GM15510 (cell line): Measurements from ENCODE around the gene DNMT1.

Source experiments
- POLR2A ChIP-seq: IDR thresholded peaks from 3 replicates; pipeline ENCODE4 v1.6.1; 2011; ENCODE audit warnings: borderline replicate concordance; ENCODE audit not compliant: insufficient read length; ENCODE audit errors: extremely low read depth

Gene DNMT1

GRCh38 chr19:10226021-10226375 lies 31.2 kb upstream of the DNMT1 start:
- no peak for TF ChIP-seq POLR2A

- TF ChIP-seq POLR2A = no peak
These were observed 29.6 kb upstream of the DNMT1 start for GRCh38 chr19:10224337-10224736.

GRCh38 chr19:10223488-10224213 lies 28.9 kb upstream of the DNMT1 start:
- no peak for TF ChIP-seq POLR2A

- TF ChIP-seq POLR2A = no peak
These were observed 27.6 kb upstream of the DNMT1 start for GRCh38 chr19:10222201-10222890.

- no peak for TF ChIP-seq POLR2A
These were observed 25.9 kb upstream of the DNMT1 start for GRCh38 chr19:10220695-10221094.

GRCh38 chr19:10219678-10220077 lies 24.9 kb upstream of the DNMT1 start:
- no peak for TF ChIP-seq POLR2A

- TF ChIP-seq POLR2A = no peak
These were observed 22.3 kb upstream of the DNMT1 start for GRCh38 chr19:10217085-10217484.

GRCh38 chr19:10214784-10215183 lies 20.0 kb upstream of the DNMT1 start:
- no peak for TF ChIP-seq POLR2A

GRCh38 chr19:10211691-10212090 lies 16.9 kb upstream of the DNMT1 start:
- no peak for TF ChIP-seq POLR2A

- TF ChIP-seq POLR2A = no peak
These were observed 16.3 kb upstream of the DNMT1 start for GRCh38 chr19:10211061-10211460.

- TF ChIP-seq POLR2A = no peak
These were observed 14.6 kb upstream of the DNMT1 start for GRCh38 chr19:10209315-10209714.

GRCh38 chr19:10207026-10207425 lies 12.3 kb upstream of the DNMT1 start:
- no peak for TF ChIP-seq POLR2A

- TF ChIP-seq POLR2A = no peak
These were observed 11.6 kb upstream of the DNMT1 start for GRCh38 chr19:10206226-10206885.

GRCh38 chr19:10205636-10206035 lies 10.9 kb upstream of the DNMT1 start:
- TF ChIP-seq POLR2A = no peak

GRCh38 chr19:10203686-10204085 lies 8.9 kb upstream of the DNMT1 start:
- TF ChIP-seq POLR2A = no peak

GRCh38 chr19:10201176-10201575 lies 6.4 kb upstream of the DNMT1 start:
- no peak for TF ChIP-seq POLR2A
